GM19397 (cell line): Measurements from ENCODE around the gene DGKZ.
"Not testable (repeated sequence)": the region's sequence is repeated elsewhere in the genome, so short reads cannot be mapped to it uniquely, and the experiment has no call there.

Source experiments
- ATAC-seq: cut with Tn5 transposase; IDR thresholded peaks from one replicate; pipeline ENCODE4 v1.9.1; 2021; ENCODE audit warnings: mild to moderate bottlenecking, moderate library complexity; ENCODE audit not compliant: unreplicated experiment

DGKZ gene

DNA sequence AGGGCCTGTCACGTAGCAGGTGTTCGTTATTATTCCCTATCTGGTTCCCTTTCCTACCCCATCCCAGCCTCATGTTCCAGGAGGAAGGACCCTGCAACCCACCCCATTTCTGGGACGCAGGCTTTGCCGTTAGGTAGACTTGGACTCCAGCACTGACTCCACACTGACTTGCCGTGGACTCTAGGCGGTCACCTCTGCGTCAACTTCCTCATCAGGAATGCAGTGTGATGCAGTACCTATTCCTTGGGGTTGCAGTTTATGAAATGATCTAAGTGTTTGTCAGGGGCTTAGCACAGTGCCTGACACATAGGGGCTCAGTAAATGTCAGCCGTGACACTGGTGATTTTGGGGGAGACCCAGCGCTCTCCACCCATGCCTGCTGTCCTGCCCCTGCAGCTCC lies 16.8 kb downstream of the DGKZ start:
- ATAC-seq: no peak

DNA sequence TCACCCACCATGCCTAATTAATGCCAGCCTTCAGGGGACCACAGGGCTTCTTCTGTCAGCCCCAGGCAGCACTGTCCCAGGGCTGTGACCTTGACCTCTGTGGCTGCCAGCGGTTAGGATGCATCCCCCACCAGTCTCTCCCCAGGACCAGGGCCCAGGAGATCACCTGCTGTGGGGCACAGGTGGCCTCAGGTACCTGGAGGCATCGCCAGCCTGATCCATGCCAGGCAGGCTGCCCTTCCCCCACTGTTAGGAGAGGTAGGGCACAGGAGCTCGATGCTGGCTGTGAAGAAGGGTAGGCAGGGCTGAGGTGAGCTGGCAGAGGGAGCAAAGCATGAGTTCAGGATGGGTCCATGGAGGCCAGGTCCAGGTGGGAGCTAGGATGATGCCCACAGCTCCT lies 17.5 kb downstream of the DGKZ start:
- ATAC-seq: no peak

DNA sequence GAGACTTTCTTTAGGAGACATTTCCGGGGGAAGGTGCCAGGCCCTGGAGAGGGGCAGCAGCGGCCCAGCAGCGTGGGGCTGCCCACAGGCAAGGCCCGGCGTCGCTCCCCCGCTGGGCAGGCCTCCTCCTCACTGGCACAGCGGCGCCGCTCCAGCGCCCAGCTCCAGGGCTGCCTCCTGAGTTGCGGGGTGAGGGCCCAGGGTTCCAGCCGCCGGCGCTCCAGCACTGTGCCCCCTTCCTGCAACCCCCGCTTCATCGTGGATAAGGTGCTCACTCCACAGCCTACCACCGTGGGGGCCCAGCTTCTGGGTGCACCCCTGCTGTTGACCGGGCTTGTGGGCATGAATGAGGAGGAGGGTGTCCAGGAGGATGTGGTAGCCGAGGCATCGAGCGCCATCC lies 19.0 kb downstream of the DGKZ start:
- no peak for ATAC-seq

DNA sequence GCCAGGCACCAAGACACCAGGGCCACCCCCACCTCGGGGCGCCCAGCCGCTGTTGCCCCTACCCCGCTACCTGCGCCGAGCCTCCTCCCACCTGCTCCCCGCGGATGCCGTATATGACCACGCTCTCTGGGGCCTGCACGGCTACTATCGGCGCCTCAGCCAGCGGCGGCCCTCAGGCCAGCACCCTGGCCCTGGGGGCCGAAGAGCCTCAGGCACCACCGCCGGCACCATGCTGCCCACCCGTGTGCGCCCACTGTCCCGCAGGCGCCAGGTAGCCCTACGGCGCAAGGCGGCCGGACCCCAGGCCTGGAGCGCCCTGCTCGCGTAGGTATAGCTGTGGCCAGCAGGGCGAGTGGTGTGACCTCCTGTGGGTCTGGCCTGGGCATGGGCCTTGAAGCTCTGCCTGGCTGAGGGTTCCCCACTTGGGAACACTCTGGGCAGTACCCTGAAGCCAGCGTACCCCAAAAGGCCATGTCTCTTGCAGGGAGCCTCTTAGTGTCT lies 19.4 kb downstream of the DGKZ start:
- ATAC-seq: no peak

- ATAC-seq: peak; percentile 51
Observed at GRCh38 chr11:46367244-46367915, 20.1 kb downstream of the DGKZ start.

GRCh38 chr11:46367916-46368267 lies 20.6 kb downstream of the DGKZ start:
- ATAC-seq: no peak

DNA sequence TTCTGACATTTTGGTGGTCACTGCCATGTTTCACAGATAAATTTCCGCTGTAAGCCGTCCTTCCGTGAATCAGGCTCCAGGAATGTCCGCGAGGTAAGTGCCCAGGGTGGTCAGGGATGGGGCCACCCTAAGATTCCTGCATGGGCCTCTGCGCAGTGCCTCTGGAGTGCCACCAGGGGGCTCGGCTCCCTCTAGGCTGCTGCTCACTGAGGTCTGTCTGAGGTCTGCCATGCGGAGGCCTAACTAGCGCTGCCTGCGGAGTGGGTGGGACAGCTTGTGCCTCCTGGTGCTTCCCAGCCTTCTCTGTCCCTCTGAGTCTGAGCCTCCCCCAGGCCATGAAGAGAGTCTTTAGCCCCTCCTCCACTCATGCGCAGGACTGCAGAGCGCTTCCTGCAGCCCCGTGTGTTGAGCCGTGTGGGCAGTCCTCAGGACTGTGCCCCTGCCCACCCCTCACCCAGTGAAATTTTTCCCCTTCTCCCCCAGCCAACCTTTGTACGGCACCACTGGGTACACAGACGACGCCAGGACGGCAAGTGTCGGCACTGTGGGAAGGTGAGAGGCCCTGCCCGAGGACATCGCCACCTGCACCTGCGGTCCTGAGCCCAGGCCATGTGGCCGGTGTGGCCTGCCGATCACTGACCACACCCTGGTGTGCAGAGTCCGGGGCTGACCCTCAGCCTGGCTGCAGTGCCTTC lies 22.3 kb downstream of the DGKZ start:
- ATAC-seq: peak; percentile 46

DNA sequence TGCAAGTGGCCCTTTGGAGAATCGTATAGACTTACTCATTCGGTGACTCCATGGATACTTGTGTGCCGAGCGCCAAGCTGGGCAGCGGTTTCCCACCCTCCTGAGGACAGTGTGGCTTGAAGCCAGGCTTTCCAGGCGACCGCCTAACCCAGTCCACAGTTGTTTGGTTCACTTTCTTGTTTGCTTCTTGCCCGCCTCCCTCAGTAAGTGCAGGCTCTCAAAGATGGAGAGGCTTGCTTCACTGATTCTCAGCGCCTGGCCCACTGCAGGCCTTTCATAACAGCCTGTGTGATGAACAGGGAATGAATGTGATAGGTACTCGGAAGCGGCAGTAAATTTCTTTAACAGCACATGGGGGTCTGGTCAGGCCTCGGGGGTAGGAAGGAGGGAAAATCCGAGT lies 23.0 kb downstream of the DGKZ start:
- no peak for ATAC-seq

GRCh38 chr11:46371262-46371661 lies 24.0 kb downstream of the DGKZ start:
- not testable (repeated sequence) for ATAC-seq

DNA sequence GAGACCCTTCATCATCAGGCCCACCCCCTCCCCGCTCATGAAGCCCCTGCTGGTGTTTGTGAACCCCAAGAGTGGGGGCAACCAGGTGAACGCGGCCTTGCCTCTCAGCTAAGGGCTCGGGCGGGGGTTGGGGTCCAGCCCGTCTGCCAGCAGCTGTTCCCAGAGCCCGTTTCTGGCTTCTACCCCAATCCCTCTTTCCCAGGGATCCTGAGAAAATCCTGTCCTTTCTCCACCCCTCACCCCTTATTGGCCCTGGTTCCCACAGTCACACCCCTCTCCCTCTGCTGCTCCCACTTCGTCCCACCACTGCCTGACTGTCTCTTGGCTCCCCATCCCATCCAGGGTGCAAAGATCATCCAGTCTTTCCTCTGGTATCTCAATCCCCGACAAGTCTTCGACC lies 24.8 kb downstream of the DGKZ start:
- no peak for ATAC-seq

DNA sequence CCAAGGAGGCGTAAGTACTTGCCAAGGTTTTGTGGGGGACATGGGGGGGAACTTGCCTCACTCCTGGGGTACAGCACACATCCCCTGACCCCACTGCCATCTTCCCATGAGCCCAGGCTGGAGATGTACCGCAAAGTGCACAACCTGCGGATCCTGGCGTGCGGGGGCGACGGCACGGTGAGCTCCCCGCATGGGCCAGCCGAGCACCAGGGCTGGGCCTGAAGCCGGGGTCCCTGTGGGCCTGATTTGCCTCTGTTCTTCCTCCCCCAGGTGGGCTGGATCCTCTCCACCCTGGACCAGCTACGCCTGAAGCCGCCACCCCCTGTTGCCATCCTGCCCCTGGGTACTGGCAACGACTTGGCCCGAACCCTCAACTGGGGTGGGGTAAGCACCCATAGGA lies 25.2 kb downstream of the DGKZ start:
- not testable (repeated sequence) for ATAC-seq

GRCh38 chr11:46373787-46374740 lies 26.8 kb downstream of the DGKZ start:
- no peak for ATAC-seq

DNA sequence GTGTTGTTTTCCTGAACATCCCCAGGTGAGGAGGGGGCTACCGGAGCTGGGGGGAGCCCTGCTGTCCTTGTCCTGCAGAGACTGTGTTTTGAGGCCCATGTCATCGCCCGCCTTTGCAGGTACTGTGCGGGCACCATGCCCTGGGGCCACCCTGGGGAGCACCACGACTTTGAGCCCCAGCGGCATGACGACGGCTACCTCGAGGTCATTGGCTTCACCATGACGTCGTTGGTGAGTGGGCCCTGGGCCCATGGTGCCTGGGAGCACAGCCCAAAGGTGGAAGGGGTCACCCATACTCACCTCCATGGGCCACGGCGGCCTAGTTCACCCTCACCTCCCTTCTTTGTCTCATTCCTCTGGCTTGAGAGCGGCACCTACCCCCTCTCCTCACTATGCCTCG lies 27.6 kb downstream of the DGKZ start:
- ATAC-seq: no peak

- ATAC-seq: no peak
Observed at GRCh38 chr11:46375392-46376101, 28.3 kb downstream of the DGKZ start.

DNA sequence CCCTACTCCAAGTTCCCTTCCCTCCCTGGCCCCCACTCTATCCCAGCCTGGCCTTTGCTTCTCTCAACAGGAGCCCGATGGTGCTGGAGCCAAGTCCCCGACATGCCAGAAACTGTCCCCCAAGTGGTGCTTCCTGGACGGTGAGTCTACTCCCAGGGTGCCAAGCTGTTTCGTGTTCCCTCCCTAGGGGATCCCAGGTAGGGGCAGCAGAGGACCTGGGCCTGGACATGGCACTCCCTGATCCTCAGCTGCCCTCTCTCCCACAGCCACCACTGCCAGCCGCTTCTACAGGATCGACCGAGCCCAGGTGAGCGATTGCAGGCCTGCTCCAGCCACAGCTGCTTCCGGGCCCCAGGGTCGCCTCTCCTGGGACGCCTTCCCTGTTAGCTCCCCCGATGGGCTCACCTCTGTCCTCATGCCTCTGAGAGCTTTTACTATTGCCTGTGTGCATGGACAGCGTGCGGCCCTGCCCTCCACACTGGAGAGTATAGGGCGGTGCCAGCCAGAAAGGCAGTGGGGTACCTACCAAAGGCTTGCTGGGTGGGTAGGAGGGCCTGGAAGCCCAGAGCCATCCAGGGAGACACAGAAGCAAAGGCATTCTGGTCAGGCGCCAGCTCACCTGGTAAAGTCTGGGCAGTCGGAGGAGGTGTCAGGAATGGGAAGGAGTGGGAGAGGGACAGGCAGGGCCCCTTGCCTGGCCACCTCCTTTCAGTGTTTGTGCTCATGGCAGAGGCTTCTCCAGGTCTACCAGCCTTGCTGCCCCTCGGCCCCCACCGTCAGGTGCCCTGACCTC lies 29.2 kb downstream of the DGKZ start:
- no peak for ATAC-seq

- ATAC-seq: no peak
Observed at GRCh38 chr11:46377290-46377689, 30.0 kb downstream of the DGKZ start.

GRCh38 chr11:46377831-46378230 lies 30.6 kb downstream of the DGKZ start:
- ATAC-seq: no peak

GRCh38 chr11:46378296-46378695 lies 31.0 kb downstream of the DGKZ start:
- ATAC-seq: no peak

DNA sequence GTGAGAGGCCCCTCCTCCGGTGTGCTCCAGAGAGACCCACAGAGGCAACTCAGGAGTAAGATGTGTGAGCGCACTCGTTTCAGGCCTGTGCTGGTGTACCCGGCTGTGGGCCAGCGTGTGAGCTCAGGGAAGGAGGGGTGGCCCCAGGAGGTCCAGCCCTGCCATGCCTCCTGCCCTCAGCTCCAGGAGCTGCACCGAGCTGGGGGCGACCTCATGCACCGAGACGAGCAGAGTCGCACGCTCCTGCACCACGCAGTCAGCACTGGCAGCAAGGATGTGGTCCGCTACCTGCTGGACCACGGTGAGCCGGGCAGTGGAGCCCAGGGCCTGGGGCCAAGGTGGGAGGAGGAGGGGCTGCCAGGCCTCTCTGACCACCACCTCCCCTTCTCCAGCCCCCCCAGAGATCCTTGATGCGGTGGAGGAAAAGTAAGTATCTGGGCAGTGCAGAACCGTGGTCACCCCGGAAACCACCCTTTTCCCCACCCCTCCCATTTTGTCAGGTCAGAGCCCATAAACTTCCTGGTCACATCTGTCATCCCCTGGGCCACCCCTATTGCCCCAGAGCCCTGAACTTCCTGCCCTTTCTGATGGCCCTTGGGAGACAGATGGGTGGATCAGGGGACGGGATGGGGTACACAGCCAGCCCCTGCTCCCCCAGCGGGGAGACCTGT lies 31.7 kb downstream of the DGKZ start:
- ATAC-seq: no peak
